IMR-90 (cell line): ENCODE data around the gene FAM76B. TPM values are rescaled to one million over a fixed set of nuclear protein-coding genes. Genes with fewer than 3 reads are reported as not detected.

Source experiments
- ATAC-seq: fragments of 200-7000 bp; cut with Tn5 transposase; 2 replicates; pipeline ENCODE4 v1.9.1; 2020; ENCODE audit warnings: low read depth, mild to moderate bottlenecking, moderate library complexity
- BruUV-seq: library from RNA; stranded (reverse); fragments of 400-500 nt; replicated peaks from 2 replicates; lab custom pipeline; 2021; lab: Mats Ljungman, UMichigan
- CTCF ChIA-PET: fragments of 300-600 bp; formaldehyde crosslinking; extraction: SDS; loops from one replicate; lab custom pipeline; 2021; ENCODE audit warnings: antibody characterized with exemption; lab: Yijun Ruan, JAX
- POLR2A ChIA-PET: fragments of 300-600 bp; sonication (Branson Sonifier 250); formaldehyde crosslinking; loops from one replicate; lab custom pipeline; 2022; ENCODE audit warnings: antibody characterized with exemption; ENCODE audit not compliant: unreplicated experiment; lab: Charles Lee
- DNase-seq: peaks from one replicate; pipeline ENCODE4 v3.0.0; 2013
- H2AFZ ChIP-seq: replicated peaks from 2 replicates; pipeline ENCODE3; 2013; ENCODE audit warnings: low read length, mild to moderate bottlenecking; ENCODE audit not compliant: poor library complexity
- H2AK5ac ChIP-seq: 2 replicates; pipeline ENCODE4 v1.6.1; 2013; ENCODE audit warnings: low read depth, low read length, inconsistent platforms
- H2AK9ac ChIP-seq: replicated peaks from 2 replicates; pipeline ENCODE3; 2013; ENCODE audit warnings: mild to moderate bottlenecking, low read depth, low read length, moderate library complexity; ENCODE audit not compliant: poor library complexity
- H2BK120ac ChIP-seq: 2 replicates; pipeline ENCODE4 v1.6.1; 2013; ENCODE audit warnings: low read depth, low read length, inconsistent platforms
- H2BK15ac ChIP-seq: 3 replicates; pipeline ENCODE4 v1.6.1; 2013; ENCODE audit warnings: low read depth, low read length, inconsistent platforms
- H2BK20ac ChIP-seq: 2 replicates; pipeline ENCODE4 v1.6.1; 2013; ENCODE audit warnings: low read depth, mild to moderate bottlenecking, inconsistent platforms, low read length, moderate library complexity
- H2BK5ac ChIP-seq: 2 replicates; pipeline ENCODE4 v1.6.1; 2013; ENCODE audit warnings: mild to moderate bottlenecking, low read depth, low read length, inconsistent platforms; ENCODE audit not compliant: poor library complexity, severe bottlenecking
- H3K14ac ChIP-seq: replicated peaks from 2 replicates; pipeline ENCODE4 v1.6.1; 2013; ENCODE audit warnings: low read depth, low read length, inconsistent platforms
- H3K18ac ChIP-seq: 2 replicates; pipeline ENCODE4 v1.6.1; 2013; ENCODE audit warnings: low read depth, low read length, control low read depth
- H3K23ac ChIP-seq: 2 replicates; pipeline ENCODE4 v1.6.1; 2013; ENCODE audit warnings: low read depth, low read length, inconsistent platforms
- H3K27ac ChIP-seq: 2 replicates; pipeline ENCODE4 v1.5.1; 2013; ENCODE audit warnings: mild to moderate bottlenecking, control low read depth, low read length; ENCODE audit not compliant: insufficient read depth
- H3K27me3 ChIP-seq: 2 replicates; pipeline ENCODE4 v1.6.1; 2013; ENCODE audit warnings: low read length; ENCODE audit not compliant: control insufficient read depth, insufficient read depth
- H3K36me3 ChIP-seq: 2 replicates; pipeline ENCODE4 v1.6.1; 2013; ENCODE audit warnings: low read length, mixed read lengths; ENCODE audit not compliant: control insufficient read depth, insufficient read depth
- H3K4ac ChIP-seq: 2 replicates; pipeline ENCODE4 v1.6.1; 2013; ENCODE audit warnings: low read depth, low read length, inconsistent platforms
- H3K4me1 ChIP-seq: 2 replicates; pipeline ENCODE4 v1.6.1; 2013; ENCODE audit warnings: low read length, mixed read lengths; ENCODE audit not compliant: control insufficient read depth, insufficient read depth
- H3K4me2 ChIP-seq: 2 replicates; pipeline ENCODE4 v1.6.1; 2013; ENCODE audit warnings: low read depth, mild to moderate bottlenecking, control low read depth, low read length, moderate library complexity
- H3K4me3 ChIP-seq: 2 replicates; pipeline ENCODE4 v1.5.1; 2013; ENCODE audit warnings: low read depth, mild to moderate bottlenecking, control low read depth, low read length, moderate library complexity; ENCODE audit not compliant: insufficient read depth
- H3K56ac ChIP-seq: 2 replicates; pipeline ENCODE4 v1.6.1; 2013; ENCODE audit warnings: low read length, inconsistent platforms; ENCODE audit not compliant: insufficient read depth; ENCODE audit errors: extremely low read depth
- H3K79me1 ChIP-seq, 2 experiments: 2 replicates each; pipeline ENCODE4 v1.6.1; 2013; ENCODE audit warnings: low read length in 2 of 2, inconsistent platforms in 1 of 2, low read depth in 1 of 2
- H3K9ac ChIP-seq: 2 replicates; pipeline ENCODE4 v1.6.1; 2013; ENCODE audit warnings: low read depth, low read length, control low read depth
- H3K9me1 ChIP-seq: 2 replicates; pipeline ENCODE4 v1.6.1; 2013; ENCODE audit warnings: low read length, inconsistent platforms; ENCODE audit not compliant: insufficient read depth
- H3K9me3 ChIP-seq: 2 replicates; pipeline ENCODE4 v1.6.1; 2013; ENCODE audit warnings: low read length; ENCODE audit not compliant: control insufficient read depth, insufficient read depth
- H4K20me1 ChIP-seq: 2 replicates; pipeline ENCODE4 v1.6.1; 2013; ENCODE audit warnings: low read length, inconsistent platforms; ENCODE audit not compliant: insufficient read depth
- H4K5ac ChIP-seq: 2 replicates; pipeline ENCODE4 v1.6.1; 2013; ENCODE audit warnings: mild to moderate bottlenecking, low read depth, low read length, control low read depth
- H4K8ac ChIP-seq, 2 experiments: 2 replicates each; pipeline ENCODE4 v1.6.1; 2013; ENCODE audit warnings: low read depth in 2 of 2, low read length in 2 of 2, control low read depth in 1 of 2, inconsistent platforms in 1 of 2
- H4K91ac ChIP-seq: 2 replicates; pipeline ENCODE4 v1.6.1; 2013; ENCODE audit warnings: low read depth, low read length, inconsistent platforms; ENCODE audit not compliant: insufficient read depth
- BHLHE40 ChIP-seq: fragments of 150-350 bp; IDR thresholded peaks from 2 replicates; pipeline ENCODE4 v1.6.1; 2016; ENCODE audit warnings: mild to moderate bottlenecking, low read depth, low read length
- CEBPB ChIP-seq: IDR thresholded peaks from 2 replicates; pipeline ENCODE4 v1.6.1; 2012; ENCODE audit warnings: low read depth, low read length, improper control_type of control experiment
- CHD1 ChIP-seq: IDR thresholded peaks from 2 replicates; pipeline ENCODE4 v1.6.1; 2012; ENCODE audit warnings: low read depth, low read length, improper control_type of control experiment
- CTCF ChIP-seq: conservative IDR thresholded peaks from 2 replicates; pipeline ENCODE4 v1.5.1; 2012; ENCODE audit warnings: mild to moderate bottlenecking, low read depth, low read length, improper control_type of control experiment
- ELK1 ChIP-seq: fragments of 150-350 bp; IDR thresholded peaks from 2 replicates; pipeline ENCODE4 v1.6.1; 2016; ENCODE audit warnings: low read depth, mild to moderate bottlenecking, low read length, moderate library complexity, borderline replicate concordance
- FOS ChIP-seq: fragments of 150-350 bp; IDR thresholded peaks from 2 replicates; pipeline ENCODE4 v1.6.1; 2016; ENCODE audit warnings: low read depth, low read length
- MAFK ChIP-seq: IDR thresholded peaks from 2 replicates; pipeline ENCODE4 v1.6.1; 2012; ENCODE audit warnings: low read depth, low read length, improper control_type of control experiment
- MAZ ChIP-seq: IDR thresholded peaks from 2 replicates; pipeline ENCODE4 v1.6.1; 2012; ENCODE audit warnings: low read depth, mild to moderate bottlenecking, low read length, improper control_type of control experiment, moderate library complexity, borderline replicate concordance
- MXI1 ChIP-seq: IDR thresholded peaks from 2 replicates; pipeline ENCODE4 v1.6.1; 2012; ENCODE audit warnings: low read depth, mild to moderate bottlenecking, low read length, moderate library complexity, borderline replicate concordance
- NFE2L2 ChIP-seq: fragments of 150-350 bp; IDR thresholded peaks from 2 replicates; pipeline ENCODE4 v1.6.1; 2016; ENCODE audit warnings: low read depth, mild to moderate bottlenecking, low read length
- POLR2A ChIP-seq: IDR thresholded peaks from 2 replicates; pipeline ENCODE4 v1.6.1; 2012; ENCODE audit warnings: mild to moderate bottlenecking, low read depth, low read length
- RAD21 ChIP-seq: IDR thresholded peaks from 2 replicates; pipeline ENCODE4 v1.6.1; 2012; ENCODE audit warnings: low read length, improper control_type of control experiment
- RCOR1 ChIP-seq: IDR thresholded peaks from 2 replicates; pipeline ENCODE4 v1.6.1; 2012; ENCODE audit warnings: mild to moderate bottlenecking, low read length, improper control_type of control experiment; ENCODE audit not compliant: insufficient replicate concordance
- RFX5 ChIP-seq: IDR thresholded peaks from 2 replicates; pipeline ENCODE4 v1.8.0; 2012; ENCODE audit warnings: low read depth, mild to moderate bottlenecking, low read length, moderate library complexity
- SMC3 ChIP-seq: fragments of 150-350 bp; IDR thresholded peaks from 2 replicates; pipeline ENCODE4 v1.6.1; 2016; ENCODE audit warnings: low read depth, mild to moderate bottlenecking, antibody characterized with exemption, low read length, moderate library complexity
- USF2 ChIP-seq: fragments of 150-350 bp; IDR thresholded peaks from 2 replicates; pipeline ENCODE4 v1.6.1; 2017; ENCODE audit warnings: mild to moderate bottlenecking, antibody characterized with exemption, low read length, low read depth
- WGBS, 2 experiments: methylation state at CpG; one replicate each; pipeline versions ENCODE4 v1.1.5 to v1.1.7; 2013; ENCODE audit warnings: missing lambda C conversion rate in 2 of 2; ENCODE audit not compliant: insufficient read length in 1 of 2; ENCODE audit errors: extremely low coverage in 2 of 2; 5-methylcytosine and 5-hydroxymethylcytosine counted together
- dilution Hi-C: fragments of 300-500 bp; cut with HindIII; formaldehyde crosslinking; loops from one replicate; pipeline ENCODE4 v1.14.3; 2018; ENCODE audit warnings: low sequenced_read_pairs; ENCODE audit not compliant: unreplicated experiment
- in situ Hi-C: fragments of 300-500 bp; cut with MboI; formaldehyde crosslinking; loops from 3 replicates; pipeline ENCODE4 v1.14.3; 2019; ENCODE audit warnings: low sequenced_read_pairs, inconsistent platforms, mixed read lengths
- intact Hi-C: fragments of 100-400 bp; cut with micrococcal nuclease; formaldehyde crosslinking; loops from 2 replicates; pipeline ENCODE4 v1.10.0; 2022
- polyA plus RNA-seq, 3 experiments: library from polyadenylated mRNA; depleted of rRNA; stranded (reverse); fragments of >200 nt; gene quantifications; 2 replicates each; pipeline ENCODE4 v1.2.3, GENCODE V29; 2012; ENCODE audit warnings: low replicate concordance in 1 of 3
- total RNA-seq: library from RNA; depleted of rRNA; stranded (reverse); fragments of >200 nt; gene quantifications from 2 replicates; pipeline ENCODE4 v1.2.3, GENCODE V29; 2012

FAM76B gene
- total and polyA plus RNA-seq, 2 of the 4 experiments (the other 2 are of a cell fraction), result 12.7 to 14.3 TPM

GRCh38 chr11:95723361-95723942 is 66.1 kb downstream of the FAM76B start:
- Histone ChIP-seq H3K79me1 (no peaks in the 10 kb centered on the region), H3K36me3 (no peaks in the 10 kb centered on the region), H4K20me1 (no peaks in the 10 kb centered on the region), H3K9me3 (no peaks in the 10 kb centered on the region), H3K56ac (no peak overlapping the region), H4K8ac (no peak overlapping the region), H3K9me1 (no peaks in the 10 kb centered on the region), H3K27me3 (peaks cover 12% of the 10 kb centered on the region), H4K5ac (no peak overlapping the region), H3K4me2 (no peak overlapping the region), H2AFZ (no peak overlapping the region), H2BK5ac (no peak overlapping the region), H2BK120ac (no peak overlapping the region), H2AK9ac (no peak overlapping the region), H3K4me3 (no peak overlapping the region), H2AK5ac (no peak overlapping the region), H3K23ac (no peak overlapping the region), H3K4ac (no peak overlapping the region), H2BK15ac (no peak overlapping the region), H3K4me1 (no peaks in the 10 kb centered on the region), H3K18ac (no peak overlapping the region), H3K9ac (no peak overlapping the region), H3K27ac (no peak overlapping the region), H4K91ac (no peak overlapping the region), H3K14ac (no peak overlapping the region), H2BK20ac (no peak overlapping the region)
- no peak for DNase-seq
- ChIA-PET POLR2A (no interaction called here), CTCF (no interaction called here)
- intact Hi-C loops, result no loop called here
- TF ChIP-seq MAFK (no peak), RFX5 (no peak), FOS (no peak), USF2 (no peak), CHD1 (no peak), MXI1 (no peak), ELK1 (no peak), BHLHE40 (no peak), MAZ (no peak), POLR2A (no peak), SMC3 (no peak), NFE2L2 (no peak), RAD21 (no peak), CEBPB (no peak), CTCF (no peak), RCOR1 (no peak)
- dilution Hi-C loops, result no loop called here
- ATAC-seq, result no peak
- in situ Hi-C loops, result no loop called here
- no TSS peak for BruUV-seq
- no CpG with 5 or more reads among the region's 3 CpGs for WGBS, 2 experiments
